HL-60/S4 (cell line): ENCODE data around the gene THSD4.

ENCODE experiments used
- in situ Hi-C: fragments of 300-500 bp; cut with MboI; formaldehyde crosslinking; loops from 2 replicates; pipeline ENCODE4 v1.14.3; 2022; ENCODE audit warnings: low sequenced_read_pairs

Gene THSD4

GRCh38 chr15:71511796-71512681 is 396.8 kb downstream of the THSD4 start:
- in situ Hi-C loops = no loop called here

GRCh38 chr15:71512682-71513006 is 397.4 kb downstream of the THSD4 start:
- in situ Hi-C loops = no loop called here

GRCh38 chr15:71515375-71516186 is 400.3 kb downstream of the THSD4 start:
- in situ Hi-C loops = no loop called here

- in situ Hi-C loops = no loop called here
Observed at GRCh38 chr15:71517751-71518150, 402.5 kb downstream of the THSD4 start.

GRCh38 chr15:71518661-71519060 is 403.4 kb downstream of the THSD4 start:
- in situ Hi-C loops = no loop called here

GRCh38 chr15:71526060-71526820 is 411.0 kb downstream of the THSD4 start:
- in situ Hi-C loops = no loop called here

GRCh38 chr15:71529361-71529760 is 414.1 kb downstream of the THSD4 start:
- in situ Hi-C loops = no loop called here

- in situ Hi-C loops = no loop called here
Observed at GRCh38 chr15:71530116-71530515, 414.8 kb downstream of the THSD4 start.

- in situ Hi-C loops = no loop called here
Observed at GRCh38 chr15:71532994-71533393, 417.7 kb downstream of the THSD4 start.

- in situ Hi-C loops = no loop called here
Observed at GRCh38 chr15:71538181-71538580, 422.9 kb downstream of the THSD4 start.

GRCh38 chr15:71541746-71542145 is 426.5 kb downstream of the THSD4 start:
- in situ Hi-C loops = no loop called here

- in situ Hi-C loops = no loop called here
Observed at GRCh38 chr15:71542836-71543235, 427.6 kb downstream of the THSD4 start.

GRCh38 chr15:71543413-71543812 is 428.1 kb downstream of the THSD4 start:
- in situ Hi-C loops = no loop called here

- in situ Hi-C loops = no loop called here
Observed at GRCh38 chr15:71545223-71545760, 430.0 kb downstream of the THSD4 start.

GRCh38 chr15:71545923-71546322 is 430.7 kb downstream of the THSD4 start:
- in situ Hi-C loops = no loop called here

- in situ Hi-C loops = no loop called here
Observed at GRCh38 chr15:71547011-71547410, 431.7 kb downstream of the THSD4 start.

GRCh38 chr15:71548401-71548807 is 433.1 kb downstream of the THSD4 start:
- in situ Hi-C loops = no loop called here

GRCh38 chr15:71549091-71549490 is 433.8 kb downstream of the THSD4 start:
- in situ Hi-C loops = no loop called here

- in situ Hi-C loops = no loop called here
Observed at GRCh38 chr15:71549697-71550096, 434.4 kb downstream of the THSD4 start.

GRCh38 chr15:71551566-71551965 is 436.3 kb downstream of the THSD4 start:
- in situ Hi-C loops = no loop called here

GRCh38 chr15:71559098-71559497 is 443.8 kb downstream of the THSD4 start:
- in situ Hi-C loops = no loop called here
